RWPE1 (cell line): ENCODE measurements around the gene ABCA1.
"Not testable (repeated sequence)": the region's sequence is repeated elsewhere in the genome, so short reads cannot be mapped to it uniquely, and the experiment has no call there.

ENCODE experiments used
- CTCF ChIA-PET: fragments of 350-600 bp; sonication (Branson Sonifier 250); formaldehyde crosslinking; extraction: SDS; loops from one replicate; lab custom pipeline; 2021; lab: Yijun Ruan, JAX
- POLR2A ChIA-PET: fragments of 400-600 bp; formaldehyde crosslinking; extraction: SDS; loops from one replicate; lab custom pipeline; 2020; ENCODE audit warnings: antibody characterized with exemption; ENCODE audit not compliant: low non-redundant PET; lab: Yijun Ruan, JAX
- DNase-seq: peaks from one replicate; pipeline ENCODE4 v3.0.0; 2012; ENCODE audit warnings: low spot score
- H3K27ac ChIP-seq: fragments of 450-650 bp; 2 replicates; pipeline ENCODE4 v1.5.1; 2017
- TF ChIP-seq, protein P1 (sequence below): fragments of 450-650 bp; conservative IDR thresholded peaks from 2 replicates; pipeline ENCODE4 v1.5.1; 2017; ENCODE audit warnings: low read depth, mild to moderate bottlenecking

The ABCA1 gene

DNA sequence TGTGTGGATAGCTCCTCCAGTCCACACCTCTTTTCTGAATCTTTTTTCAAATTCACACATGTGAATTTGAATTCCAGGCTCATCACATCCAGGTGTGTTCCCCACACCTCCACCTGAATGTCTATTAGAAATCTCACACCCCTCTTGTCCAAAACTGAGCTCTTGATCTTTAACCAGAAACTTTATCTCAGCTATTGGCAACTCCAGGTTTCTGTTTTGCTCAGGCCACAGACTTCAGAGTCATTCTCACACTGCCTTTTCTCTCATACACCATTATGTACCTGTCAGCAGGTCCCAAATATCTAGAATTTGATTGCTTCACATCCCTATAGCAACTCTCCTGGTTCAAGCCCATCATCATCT, 152.4 kb downstream of the ABCA1 start:
- TF ChIP-seq, protein P1, sequence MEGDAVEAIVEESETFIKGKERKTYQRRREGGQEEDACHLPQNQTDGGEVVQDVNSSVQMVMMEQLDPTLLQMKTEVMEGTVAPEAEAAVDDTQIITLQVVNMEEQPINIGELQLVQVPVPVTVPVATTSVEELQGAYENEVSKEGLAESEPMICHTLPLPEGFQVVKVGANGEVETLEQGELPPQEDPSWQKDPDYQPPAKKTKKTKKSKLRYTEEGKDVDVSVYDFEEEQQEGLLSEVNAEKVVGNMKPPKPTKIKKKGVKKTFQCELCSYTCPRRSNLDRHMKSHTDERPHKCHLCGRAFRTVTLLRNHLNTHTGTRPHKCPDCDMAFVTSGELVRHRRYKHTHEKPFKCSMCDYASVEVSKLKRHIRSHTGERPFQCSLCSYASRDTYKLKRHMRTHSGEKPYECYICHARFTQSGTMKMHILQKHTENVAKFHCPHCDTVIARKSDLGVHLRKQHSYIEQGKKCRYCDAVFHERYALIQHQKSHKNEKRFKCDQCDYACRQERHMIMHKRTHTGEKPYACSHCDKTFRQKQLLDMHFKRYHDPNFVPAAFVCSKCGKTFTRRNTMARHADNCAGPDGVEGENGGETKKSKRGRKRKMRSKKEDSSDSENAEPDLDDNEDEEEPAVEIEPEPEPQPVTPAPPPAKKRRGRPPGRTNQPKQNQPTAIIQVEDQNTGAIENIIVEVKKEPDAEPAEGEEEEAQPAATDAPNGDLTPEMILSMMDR = no peak
- no peak for DNase-seq

DNA sequence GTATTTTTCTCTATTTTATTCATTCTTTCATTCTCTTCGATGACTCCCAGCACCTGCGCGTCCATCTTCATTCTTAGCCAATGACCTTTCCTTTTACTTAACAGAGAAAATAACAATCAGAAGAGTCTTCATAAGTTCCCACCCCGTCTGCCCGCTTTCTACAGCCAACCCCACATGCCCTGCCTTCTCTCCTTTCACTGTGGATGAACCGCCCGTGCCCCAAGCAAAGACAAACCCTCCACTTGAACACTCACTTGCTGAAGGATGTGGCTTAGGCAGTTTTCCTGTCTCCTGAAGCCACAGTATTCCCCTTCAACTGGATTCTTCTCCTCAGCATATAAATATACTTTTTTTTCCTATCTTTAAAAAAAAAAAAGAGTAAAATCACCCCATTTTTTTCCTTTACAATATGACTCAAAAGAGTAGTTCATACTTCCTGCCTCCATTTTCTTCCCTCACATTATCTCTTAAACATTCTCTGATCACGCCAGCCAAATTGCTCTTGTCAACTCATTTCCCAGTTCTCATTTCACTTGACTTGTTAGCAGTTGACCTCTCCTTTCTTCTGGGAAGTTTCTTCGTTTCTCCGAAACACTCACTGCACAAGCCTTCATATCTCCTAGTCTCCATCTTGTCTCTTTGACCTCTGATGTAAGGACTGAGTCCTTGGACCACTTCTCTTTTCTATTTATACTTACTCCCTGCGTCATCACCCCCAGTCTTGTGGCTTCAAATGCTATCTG, 153.0 kb downstream of the ABCA1 start:
- H3K27ac ChIP-seq = no peak overlapping the region
- no peak for DNase-seq

More for the DNA sequence above, 152.4 kb downstream of the ABCA1 start:
- CTCF ChIA-PET = no interaction called here
- H3K27ac ChIP-seq = no peak overlapping the region
- POLR2A ChIA-PET = no interaction called here

DNA sequence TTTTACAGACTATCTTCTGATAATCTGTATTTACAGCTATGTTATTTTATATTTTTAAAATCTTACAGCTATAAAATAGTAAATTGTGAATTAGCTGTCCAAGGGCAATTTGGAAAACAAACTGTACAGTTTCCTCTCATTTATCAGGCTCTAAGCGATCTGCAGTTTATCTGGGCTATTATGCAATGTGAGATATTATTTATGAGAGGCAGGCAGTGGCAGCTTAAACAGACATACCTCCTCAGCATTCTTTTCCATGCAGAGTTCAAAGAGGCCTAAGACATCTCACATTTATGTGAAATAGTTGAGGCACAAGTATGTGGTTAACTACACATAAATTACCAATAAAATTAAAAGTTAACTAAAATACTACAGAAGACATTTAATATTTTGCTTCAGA, 153.8 kb downstream of the ABCA1 start:
- ChIA-PET POLR2A (no interaction called here), CTCF (no interaction called here)
- H3K27ac ChIP-seq = no peak overlapping the region
- no peak for DNase-seq
- TF ChIP-seq, protein P1 = no peak

More for the DNA sequence above, 153.0 kb downstream of the ABCA1 start:
- TF ChIP-seq, protein P1 = no peak
- ChIA-PET CTCF (no interaction called here), POLR2A (no interaction called here)

DNA sequence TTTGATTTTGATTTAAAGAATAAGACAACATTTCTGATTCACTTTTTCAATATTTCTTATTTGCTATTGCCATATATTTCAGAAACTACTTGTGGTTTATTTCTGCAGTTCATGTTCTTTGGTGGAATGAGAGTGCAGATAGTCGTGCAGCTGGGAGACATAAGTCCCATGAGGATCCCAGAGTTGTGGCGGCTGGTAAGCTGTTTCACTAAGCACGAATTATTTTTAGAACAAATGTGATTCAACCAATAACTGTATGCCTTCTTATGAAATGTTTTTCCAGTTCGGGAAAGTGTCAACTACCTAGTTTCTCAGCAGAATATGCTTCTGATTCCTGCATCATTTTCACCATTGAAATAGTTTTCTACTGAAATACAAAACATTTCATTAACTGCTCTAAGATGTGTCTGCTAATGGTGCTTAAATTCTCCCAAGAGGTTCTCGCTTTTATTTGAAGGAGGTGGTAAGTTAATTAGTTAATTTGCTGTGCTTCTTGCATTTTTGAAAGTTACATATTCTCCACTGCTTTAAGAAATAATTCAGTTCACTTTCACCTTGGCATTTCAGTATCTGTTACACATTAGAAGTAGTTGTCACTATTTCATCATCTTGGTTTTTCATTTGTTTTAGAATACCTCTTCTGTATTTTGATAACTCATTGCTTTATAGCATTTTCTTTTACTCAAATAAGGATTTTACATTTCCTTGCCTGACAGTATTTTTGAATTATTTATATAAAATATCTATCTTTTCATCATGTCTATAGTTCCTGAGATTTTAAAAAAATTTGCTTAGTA, 155.0 kb downstream of the ABCA1 start:
- TF ChIP-seq, protein P1 = no peak
- ChIA-PET POLR2A (no interaction called here), CTCF (no interaction called here)
- no peak overlapping the region for H3K27ac ChIP-seq
- no peak for DNase-seq

DNA sequence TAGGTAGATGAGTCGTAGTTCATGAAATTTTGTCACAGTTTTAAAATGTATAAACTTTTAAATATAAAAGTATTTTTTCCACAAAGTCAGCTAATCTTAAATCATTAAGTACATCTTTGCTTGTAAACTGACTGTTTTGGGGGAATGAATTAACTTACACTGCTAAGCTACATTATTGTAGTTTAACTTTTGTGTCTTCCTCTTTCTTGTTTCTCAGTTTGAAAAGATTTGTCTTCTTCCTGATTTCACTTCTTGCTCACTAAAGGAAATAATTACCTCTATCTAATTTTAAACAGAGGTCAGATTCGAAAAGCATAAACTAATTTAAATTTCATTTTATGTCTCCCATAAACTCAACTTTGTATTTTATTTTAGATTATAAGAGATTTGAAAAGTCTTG, 158.3 kb downstream of the ABCA1 start:
- no peak overlapping the region for H3K27ac ChIP-seq
- DNase-seq = no peak
- ChIA-PET POLR2A (no interaction called here), CTCF (interaction anchor here (0.7 kb wide), 1 partner anchor 181 kb away, joined by 4 read pairs; no protein-coding TSS in a partner anchor)
- TF ChIP-seq, protein P1 = no peak

DNA sequence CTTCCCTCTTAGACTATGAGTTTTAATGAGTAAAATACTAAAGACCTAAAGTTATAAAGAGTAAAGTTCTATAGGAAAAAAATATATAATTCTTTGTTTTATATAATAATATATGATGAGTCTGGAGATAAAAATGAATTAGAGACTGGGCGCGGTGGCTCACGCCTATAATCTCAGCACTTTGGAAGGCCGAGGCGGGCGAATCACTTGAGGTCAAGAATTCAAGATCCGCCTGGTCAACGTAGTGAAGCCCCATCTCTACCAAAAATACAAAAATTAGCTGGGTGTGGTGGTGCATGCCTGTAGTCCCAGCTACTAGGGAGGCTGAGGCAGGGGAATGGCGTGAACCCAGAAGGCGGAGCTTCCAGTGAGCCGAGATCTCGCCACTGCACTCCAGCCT, 158.9 kb downstream of the ABCA1 start:
- DNase-seq, POLR2A ChIA-PET, H3K27ac ChIP-seq: not testable (repeated sequence)
- CTCF ChIA-PET = interaction anchor here (0.7 kb wide), 1 partner anchor 181 kb away, joined by 4 read pairs; no protein-coding TSS in a partner anchor

DNA sequence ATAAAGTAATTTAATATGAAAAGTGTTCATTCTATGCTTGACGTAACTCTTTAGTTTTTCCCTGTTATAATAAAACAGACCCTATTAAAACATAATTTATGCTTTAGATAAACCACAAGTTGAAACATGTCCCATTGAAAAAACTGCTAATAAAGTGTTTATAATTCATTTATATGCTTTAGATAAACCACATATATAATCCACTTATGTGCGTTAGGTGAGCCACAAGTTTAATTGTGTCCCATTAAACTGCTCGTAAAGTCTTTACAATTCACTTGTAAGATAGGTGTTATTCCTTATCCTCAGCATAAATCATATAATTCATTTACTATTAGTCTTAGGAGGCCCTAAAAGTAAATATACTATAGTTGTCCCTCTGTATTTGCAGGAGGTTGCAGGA, 160.4 kb downstream of the ABCA1 start:
- no peak for DNase-seq
- CTCF ChIA-PET = no interaction called here
- H3K27ac ChIP-seq = no peak overlapping the region
- POLR2A ChIA-PET = no interaction called here
- TF ChIP-seq, protein P1 = no peak
